ENCODE measurements around the gene SLC24A3. TPM values are rescaled to one million over a fixed set of nuclear protein-coding genes. Genes with fewer than 3 reads are reported as not detected.

SLC24A3 gene
- total RNA-seq, 1 experiment from 2014 or later = 0.06 TPM

DNA sequence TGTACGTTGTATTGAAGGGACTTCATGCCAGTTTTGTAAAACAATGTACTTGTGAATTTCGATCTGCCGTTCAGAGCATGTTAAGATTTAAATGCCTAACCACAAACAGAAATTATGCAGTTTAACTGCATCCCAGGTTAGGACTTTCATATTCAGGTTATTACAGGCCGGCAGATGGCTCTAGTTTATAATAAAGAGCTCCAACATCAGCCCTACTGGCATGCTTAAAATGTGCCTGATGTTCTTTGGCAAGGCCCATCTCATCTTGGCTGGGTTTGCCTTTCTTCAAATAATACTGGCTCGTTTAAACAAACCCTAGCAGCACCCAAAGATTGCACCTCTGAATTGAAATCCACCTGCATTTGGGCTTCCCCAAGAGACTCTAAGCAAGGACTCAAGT lies 376.3 kb downstream of the SLC24A3 start:
- DNase-seq (ENCODE audit: low read depth) = peak; percentile 2

- no peak for DNase-seq (ENCODE audit: low read depth)
These were observed 377.4 kb downstream of the SLC24A3 start for GRCh38 chr20:19589787-19590362.

GRCh38 chr20:19590382-19590781 lies 377.9 kb downstream of the SLC24A3 start:
- no peak for DNase-seq (ENCODE audit: low read depth)

GRCh38 chr20:19593762-19594161 lies 381.3 kb downstream of the SLC24A3 start:
- DNase-seq (ENCODE audit: low read depth) = no peak

GRCh38 chr20:19594896-19595295 lies 382.5 kb downstream of the SLC24A3 start:
- DNase-seq (ENCODE audit: low read depth) = no peak

DNA sequence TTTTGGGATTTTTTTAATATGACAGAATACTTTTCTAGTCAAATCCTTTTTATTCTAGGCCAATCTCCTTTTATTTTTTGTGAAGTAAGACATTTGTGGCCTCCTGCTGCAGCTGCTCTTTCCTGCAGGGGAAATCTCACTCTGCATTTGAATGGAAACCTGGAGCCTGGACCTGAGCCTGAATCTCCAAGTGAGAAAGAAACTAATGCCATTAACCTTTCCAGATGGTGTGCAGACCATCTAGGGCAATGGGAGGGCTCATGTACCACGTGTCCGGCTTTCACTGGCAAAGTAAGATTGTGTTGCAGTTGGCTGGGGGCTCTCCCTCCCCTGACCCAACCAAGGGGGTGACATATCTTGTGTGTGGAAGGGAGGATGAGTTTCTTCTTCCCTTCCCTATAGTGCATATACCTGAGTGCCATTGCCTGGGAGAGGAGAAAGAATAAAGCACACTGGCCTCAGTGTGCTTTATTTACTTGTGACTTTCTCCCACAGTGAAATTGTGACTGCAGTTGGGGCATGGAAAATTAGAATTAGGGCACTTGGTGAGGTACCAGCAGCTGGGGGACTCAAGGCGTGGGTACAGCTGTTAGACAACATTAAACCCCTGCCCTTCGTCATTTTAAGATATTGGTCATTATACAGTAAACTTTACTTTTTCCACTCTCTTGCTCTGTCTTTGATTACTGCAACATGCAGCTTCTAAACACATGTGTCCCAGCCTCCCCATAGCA lies 385.8 kb downstream of the SLC24A3 start:
- no peak for DNase-seq (ENCODE audit: low read depth)

DNA sequence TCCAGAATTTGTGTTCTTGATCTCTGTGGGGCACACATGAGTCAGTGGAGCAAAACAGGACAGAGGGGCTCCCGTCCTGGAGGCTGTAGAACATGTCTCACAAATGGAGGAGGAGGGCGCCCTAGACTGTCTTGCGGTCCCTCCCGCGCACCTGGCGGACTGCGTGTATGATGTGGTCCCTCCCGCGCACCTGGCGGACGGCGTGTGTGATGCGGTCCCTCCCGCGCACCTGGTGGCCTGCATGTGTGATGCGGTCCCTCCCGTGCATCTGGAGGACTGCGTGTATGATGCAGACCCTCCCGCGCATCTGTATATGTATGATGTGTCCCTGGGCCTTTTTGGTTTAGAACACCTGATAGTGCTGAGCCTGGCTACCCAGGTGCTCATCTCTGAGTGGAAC lies 386.8 kb downstream of the SLC24A3 start:
- DNase-seq (ENCODE audit: low read depth) = no peak

DNA sequence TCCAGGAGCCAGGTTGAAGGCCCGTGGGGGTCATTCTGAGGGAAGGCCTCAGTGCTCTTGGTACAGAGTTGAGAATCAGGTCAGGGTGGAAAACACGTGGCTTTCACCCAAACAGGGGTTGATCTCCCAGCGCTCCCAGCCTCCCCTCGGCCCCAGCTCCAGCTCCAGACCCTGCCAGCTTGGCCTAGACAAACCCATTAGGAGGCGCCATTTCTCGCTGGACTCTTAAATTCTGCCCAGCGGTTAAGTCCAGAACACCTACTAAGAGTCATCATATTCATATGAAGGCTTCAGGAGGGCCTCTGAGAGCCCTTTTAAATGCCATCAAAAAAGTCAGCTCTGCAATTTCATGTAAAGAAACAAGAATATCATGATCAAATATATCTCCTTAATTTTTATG lies 387.6 kb downstream of the SLC24A3 start:
- DNase-seq (ENCODE audit: low read depth) = no peak

DNA sequence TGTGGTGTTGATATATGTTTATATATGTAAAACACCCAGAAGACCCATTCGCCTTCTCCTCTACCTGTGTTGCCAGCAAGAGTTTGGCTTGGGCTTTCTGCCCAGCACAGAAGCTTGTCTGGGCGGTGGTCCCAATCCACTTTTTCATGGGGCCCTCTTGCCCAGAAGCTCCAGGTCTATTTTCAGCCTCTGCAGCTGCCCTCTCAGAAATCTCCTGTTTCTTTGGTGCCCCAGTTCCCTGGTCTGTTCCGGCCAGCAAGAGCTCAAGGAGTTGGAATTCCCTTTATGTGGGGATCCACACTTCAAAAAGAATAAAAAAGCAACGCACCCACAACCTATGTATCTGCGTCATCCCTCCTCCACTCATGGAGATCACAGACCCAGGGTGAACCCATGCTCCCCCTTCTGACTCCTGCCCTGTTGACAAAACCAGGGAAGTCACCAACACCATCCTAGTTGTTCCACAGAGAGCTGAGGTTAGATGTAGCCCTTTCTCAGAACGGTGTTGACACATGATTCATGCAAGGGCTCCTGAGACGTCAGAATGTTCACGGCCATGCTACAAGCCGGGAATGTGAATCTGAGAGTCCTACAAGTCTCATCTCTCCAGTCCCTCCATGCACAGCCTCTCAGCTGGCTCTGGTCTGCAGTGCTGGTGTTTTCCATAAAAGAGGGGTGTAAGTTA lies 388.8 kb downstream of the SLC24A3 start:
- DNase-seq (ENCODE audit: low read depth) = no peak

DNA sequence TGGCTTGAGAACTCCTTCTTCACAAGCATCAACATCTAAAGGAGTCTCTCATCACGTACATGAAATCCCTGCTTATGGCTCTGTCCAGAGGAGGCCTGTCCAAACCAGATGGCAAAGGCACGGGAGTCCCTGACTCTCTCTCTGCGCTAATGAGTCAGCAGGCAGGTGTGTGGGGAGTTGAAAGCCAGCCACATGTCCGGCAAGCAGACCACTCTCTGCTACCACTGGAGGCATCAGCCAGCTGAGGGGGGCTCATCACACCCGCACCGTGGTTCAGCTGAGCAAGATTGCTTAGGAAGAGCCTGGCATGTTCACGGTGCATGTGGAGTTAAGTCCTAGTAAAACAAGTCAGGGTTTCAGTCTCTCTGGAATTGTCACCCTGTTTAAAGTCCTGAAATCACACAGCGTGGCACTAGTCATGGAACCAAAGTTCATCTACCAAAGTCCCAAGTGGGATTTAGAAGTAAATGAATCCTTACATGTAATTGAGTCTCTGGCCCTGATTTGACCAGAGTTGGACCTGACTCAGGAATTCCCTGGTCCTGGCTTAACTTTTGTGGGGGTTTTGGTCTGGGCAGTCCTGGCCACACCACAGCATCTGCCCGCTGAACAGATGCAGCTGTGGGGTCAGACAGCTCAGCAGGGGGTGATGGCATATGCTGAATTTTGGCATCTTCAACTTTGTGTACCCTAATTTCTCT lies 390.4 kb downstream of the SLC24A3 start:
- DNase-seq (ENCODE audit: low read depth) = peak; percentile 42

GRCh38 chr20:19603376-19603750 lies 390.9 kb downstream of the SLC24A3 start:
- DNase-seq (ENCODE audit: low read depth) = peak; percentile 34

DNA sequence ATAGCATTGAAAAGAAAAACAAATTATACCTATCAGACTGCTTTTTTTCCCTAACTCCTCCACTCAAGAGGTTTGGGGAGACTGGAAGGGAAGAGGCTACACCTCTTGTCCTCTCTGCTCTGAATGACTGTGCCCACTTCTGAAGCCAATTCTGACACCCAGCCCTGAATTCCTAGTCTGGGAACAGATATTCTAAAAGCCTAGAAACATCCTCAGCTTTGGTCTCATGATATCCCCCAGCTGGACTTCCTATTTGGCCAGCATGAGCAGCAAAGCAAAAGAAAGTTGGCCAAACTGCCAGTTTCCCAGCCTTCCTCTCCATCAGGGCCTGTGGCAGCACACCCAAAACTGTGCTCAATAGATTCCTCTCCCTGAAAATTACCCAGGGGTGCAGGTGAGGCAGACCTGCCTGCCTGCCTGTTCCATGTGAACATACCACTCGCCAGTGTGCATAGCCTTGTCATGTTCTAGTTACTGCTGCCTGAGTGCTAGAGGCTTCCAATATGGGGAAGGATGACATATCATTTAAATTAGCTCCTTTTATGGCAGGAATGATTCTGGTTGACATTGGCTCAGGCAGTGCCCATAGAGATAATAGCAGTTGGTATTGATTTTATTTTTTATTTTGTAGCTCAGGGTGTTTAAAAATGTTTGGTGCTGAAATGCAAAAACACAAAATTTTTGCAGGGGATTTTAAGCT lies 393.5 kb downstream of the SLC24A3 start:
- no peak for DNase-seq (ENCODE audit: low read depth)

- DNase-seq (ENCODE audit: low read depth) = peak; percentile 15
These were observed 397.3 kb downstream of the SLC24A3 start for GRCh38 chr20:19609642-19610223.

GRCh38 chr20:19615629-19616028 lies 403.2 kb downstream of the SLC24A3 start:
- DNase-seq (ENCODE audit: low read depth) = no peak

- DNase-seq (ENCODE audit: low read depth) = no peak
These were observed 403.6 kb downstream of the SLC24A3 start for GRCh38 chr20:19616081-19616480.

GRCh38 chr20:19616620-19617019 lies 404.2 kb downstream of the SLC24A3 start:
- no peak for DNase-seq (ENCODE audit: low read depth)

DNA sequence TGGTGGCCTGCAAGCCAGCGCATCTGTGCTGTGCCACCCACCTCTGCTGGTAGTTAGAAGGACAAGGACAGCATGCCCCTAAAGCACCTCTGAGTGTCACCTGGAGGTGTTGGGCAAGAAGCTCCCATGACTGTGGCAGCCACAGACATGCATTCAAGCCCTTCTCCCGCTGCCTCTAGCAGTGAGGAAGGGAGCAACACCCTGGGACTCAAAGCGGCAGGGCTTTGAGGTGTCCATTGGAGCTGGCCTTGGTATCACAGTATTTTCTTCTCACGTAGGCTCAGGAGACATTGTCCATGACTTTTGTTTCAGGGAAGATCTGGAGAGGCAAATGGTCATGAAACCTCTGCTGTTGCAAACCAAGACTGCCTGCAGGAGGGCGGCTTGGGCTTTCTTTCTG lies 404.8 kb downstream of the SLC24A3 start:
- DNase-seq (ENCODE audit: low read depth) = no peak

DNA sequence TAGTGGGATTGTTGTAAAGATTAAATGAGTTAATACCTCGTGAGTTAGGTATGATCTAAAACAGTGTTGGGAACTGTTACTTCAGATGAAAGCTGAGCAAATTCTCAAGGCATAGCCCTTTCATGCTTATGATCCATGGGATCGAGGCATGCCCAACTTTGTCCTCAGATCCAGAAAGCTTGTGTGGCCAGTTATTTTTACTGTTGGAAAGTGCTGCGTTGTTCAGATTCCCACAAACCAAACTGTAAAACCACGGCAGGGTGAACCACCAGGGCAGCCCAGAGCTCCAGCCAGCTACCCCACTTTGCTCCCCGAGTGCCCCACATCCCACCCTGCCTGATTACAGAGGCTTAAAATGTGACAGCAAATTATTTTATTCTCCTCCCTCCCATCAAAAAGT lies 406.3 kb downstream of the SLC24A3 start:
- DNase-seq (ENCODE audit: low read depth) = no peak

- no peak for DNase-seq (ENCODE audit: low read depth)
These were observed 407.5 kb downstream of the SLC24A3 start for GRCh38 chr20:19619904-19620430.

DNA sequence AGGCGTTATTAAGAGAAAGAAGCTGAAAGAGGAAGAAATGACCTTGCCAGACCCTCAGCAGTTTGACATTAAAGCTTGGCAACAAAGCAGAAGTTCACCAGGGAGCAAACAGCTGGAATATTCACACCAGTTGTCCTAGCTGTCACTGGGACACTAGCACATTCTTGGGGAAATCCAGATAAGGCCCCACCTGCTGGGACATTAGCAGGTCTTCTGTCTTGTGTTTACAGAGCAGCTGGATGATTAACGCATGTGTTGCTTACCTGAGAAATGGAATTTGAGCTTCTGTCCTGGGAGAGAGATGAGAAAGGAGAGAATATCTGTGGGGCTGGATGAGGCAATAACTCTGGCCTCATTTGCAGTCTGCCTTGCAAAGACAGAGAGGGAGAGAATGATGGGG lies 408.0 kb downstream of the SLC24A3 start:
- no peak for DNase-seq (ENCODE audit: low read depth)

DNA sequence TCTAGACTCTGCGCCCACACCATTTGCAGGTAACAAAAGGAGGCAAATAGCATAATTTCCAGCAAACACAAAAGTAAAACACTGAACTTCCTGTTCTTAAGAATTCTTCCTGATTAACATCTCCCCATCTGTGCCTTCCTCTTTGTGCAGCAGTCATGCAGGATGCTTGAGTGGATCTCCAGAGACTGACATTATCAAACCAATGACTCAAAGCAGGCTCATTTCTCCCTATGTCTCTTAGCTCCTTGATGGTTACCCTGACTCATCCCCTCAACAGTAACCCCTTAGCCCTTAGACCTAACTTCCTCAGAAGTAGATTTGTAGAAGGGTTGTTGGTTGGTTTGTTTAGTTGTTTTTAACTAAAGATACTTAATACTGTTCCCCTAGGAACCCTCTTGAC lies 408.6 kb downstream of the SLC24A3 start:
- DNase-seq (ENCODE audit: low read depth) = peak; percentile 61
